ENCODE data around the gene BBS7. TPM values are rescaled to one million over a fixed set of nuclear protein-coding genes. Genes with fewer than 3 reads are reported as not detected.

Gene BBS7
- polyA plus RNA-seq, 1 experiment = 28.9 TPM

GRCh38 chr4:121799208-121799823, 71.0 kb downstream of the BBS7 start:
- POLR2A ChIA-PET = no interaction called here

GRCh38 chr4:121796283-121796682, 74.0 kb downstream of the BBS7 start:
- peak overlapping the region; percentile 12 for H3K27ac ChIP-seq (ENCODE audit: low read depth, low read length)
- no peak for DNase-seq (ENCODE audit: low read depth, low spot score)
- no peak for TF ChIP-seq CTCF (IDR thresholded peaks at IDR 0.05; ENCODE audit: low read depth, low read length)
- no peak overlapping the region for H3K4me3 ChIP-seq (ENCODE audit: low read depth, low read length)
- H3K9me3 ChIP-seq (ENCODE audit: control insufficient read depth, insufficient read depth, low read length) = no peaks in the 10 kb centered on the region
- CTCF ChIA-PET = no interaction called here
- POLR2A ChIA-PET = no interaction called here
- no peaks in the 10 kb centered on the region for H3K27me3 ChIP-seq (ENCODE audit: control insufficient read depth, insufficient read depth, low read length)

More at GRCh38 chr4:121799208-121799823, 71.0 kb downstream of the BBS7 start:
- no peak overlapping the region for H3K27ac ChIP-seq (ENCODE audit: low read depth, low read length)
- no peak for TF ChIP-seq CTCF (IDR thresholded peaks at IDR 0.05; ENCODE audit: low read depth, low read length)
- H3K9me3 ChIP-seq (ENCODE audit: control insufficient read depth, insufficient read depth, low read length) = no peaks in the 10 kb centered on the region
- H3K4me3 ChIP-seq (ENCODE audit: low read depth, low read length) = no peak overlapping the region
- no peak for DNase-seq (ENCODE audit: low read depth, low spot score)
- CTCF ChIA-PET = interaction anchor here (0.5 to 1.1 kb wide), 2 partner anchors 315 to 337 kb away, joined by 3 to 5 read pairs; no protein-coding TSS in a partner anchor
- H3K27me3 ChIP-seq (ENCODE audit: control insufficient read depth, insufficient read depth, low read length) = no peaks in the 10 kb centered on the region

- H3K27me3 ChIP-seq (ENCODE audit: control insufficient read depth, insufficient read depth, low read length) = no peaks in the 10 kb centered on the region
- POLR2A ChIA-PET = no interaction called here
- DNase-seq (ENCODE audit: low read depth, low spot score) = no peak
- no peaks in the 10 kb centered on the region for H3K9me3 ChIP-seq (ENCODE audit: control insufficient read depth, insufficient read depth, low read length)
- no peak for TF ChIP-seq CTCF (IDR thresholded peaks at IDR 0.05; ENCODE audit: low read depth, low read length)
- no peak overlapping the region for H3K4me3 ChIP-seq (ENCODE audit: low read depth, low read length)
- H3K27ac ChIP-seq (ENCODE audit: low read depth, low read length) = no peak overlapping the region
- CTCF ChIA-PET = no interaction called here
These were observed 75.6 kb downstream of the BBS7 start for GRCh38 chr4:121794505-121795188.

- no peak overlapping the region for H3K27ac ChIP-seq (ENCODE audit: low read depth, low read length)
- ChIA-PET CTCF (interaction anchor here (0.7 kb wide), 1 partner anchor 133 kb away, joined by 6 read pairs; no protein-coding TSS in a partner anchor), POLR2A (interaction anchor here (0.6 kb wide), 1 partner anchor 30 kb away, joined by 3 read pairs; no protein-coding TSS in a partner anchor)
- no peak for DNase-seq (ENCODE audit: low read depth, low spot score)
- no peaks in the 10 kb centered on the region for H3K27me3 ChIP-seq (ENCODE audit: control insufficient read depth, insufficient read depth, low read length)
- no peaks in the 10 kb centered on the region for H3K9me3 ChIP-seq (ENCODE audit: control insufficient read depth, insufficient read depth, low read length)
- TF ChIP-seq CTCF (IDR thresholded peaks at IDR 0.05; ENCODE audit: low read depth, low read length) = no peak
- no peak overlapping the region for H3K4me3 ChIP-seq (ENCODE audit: low read depth, low read length)
These were observed 77.3 kb downstream of the BBS7 start for GRCh38 chr4:121792966-121793365.

- no peak overlapping the region for H3K27ac ChIP-seq (ENCODE audit: low read depth, low read length)
- H3K9me3 ChIP-seq (ENCODE audit: control insufficient read depth, insufficient read depth, low read length) = no peaks in the 10 kb centered on the region
- no peak overlapping the region for H3K4me3 ChIP-seq (ENCODE audit: low read depth, low read length)
- POLR2A ChIA-PET = interaction anchor here (0.7 to 3.0 kb wide), 2 partner anchors 10 to 13 kb away, joined by 3 to 18 read pairs; partner anchors contain the start of gene EXOSC9
- no peaks in the 10 kb centered on the region for H3K27me3 ChIP-seq (ENCODE audit: control insufficient read depth, insufficient read depth, low read length)
- CTCF ChIA-PET = no interaction called here
- TF ChIP-seq CTCF (IDR thresholded peaks at IDR 0.05; ENCODE audit: low read depth, low read length) = no peak
- peak; percentile 53 for DNase-seq (ENCODE audit: low read depth, low spot score)
These were observed 78.8 kb downstream of the BBS7 start for GRCh38 chr4:121791481-121791880.

Data from AG04450 (cell line).